Ecto neural progenitor cell (in vitro differentiated cells): ENCODE measurements around the gene UBXN7.
"Not testable (repeated sequence)": the region's sequence is repeated elsewhere in the genome, so short reads cannot be mapped to it uniquely, and the experiment has no call there.

ENCODE experiments used
- DNase-seq: peaks from one replicate; pipeline ENCODE4 v3.0.0-alpha.2; 2018; ENCODE audit warnings: low spot score

Gene UBXN7

GRCh38 chr3:196316799-196317686, 115.2 kb downstream of the UBXN7 start:
- not testable (repeated sequence) for DNase-seq

DNA sequence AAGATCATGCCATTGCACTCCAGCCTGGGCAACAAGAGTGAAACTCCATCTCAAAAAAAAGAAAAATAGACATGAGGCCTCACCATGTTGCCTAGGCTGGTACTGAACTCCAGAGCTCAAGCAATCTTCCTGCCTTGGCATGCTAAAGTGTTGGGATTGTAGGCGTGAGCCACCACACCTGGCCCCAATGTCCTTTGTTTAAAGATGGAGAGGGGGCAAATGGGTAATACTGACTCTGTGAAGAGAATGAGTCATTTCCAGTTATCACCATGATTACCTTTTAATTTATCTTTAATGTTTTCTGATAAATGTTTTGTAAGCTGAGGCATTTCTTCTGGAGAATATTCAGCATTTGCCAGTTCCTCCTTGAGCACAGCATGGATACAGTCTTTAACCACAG, 116.4 kb downstream of the UBXN7 start:
- DNase-seq, result no peak

GRCh38 chr3:196314597-196314996, 117.6 kb downstream of the UBXN7 start:
- DNase-seq, result no peak

DNA sequence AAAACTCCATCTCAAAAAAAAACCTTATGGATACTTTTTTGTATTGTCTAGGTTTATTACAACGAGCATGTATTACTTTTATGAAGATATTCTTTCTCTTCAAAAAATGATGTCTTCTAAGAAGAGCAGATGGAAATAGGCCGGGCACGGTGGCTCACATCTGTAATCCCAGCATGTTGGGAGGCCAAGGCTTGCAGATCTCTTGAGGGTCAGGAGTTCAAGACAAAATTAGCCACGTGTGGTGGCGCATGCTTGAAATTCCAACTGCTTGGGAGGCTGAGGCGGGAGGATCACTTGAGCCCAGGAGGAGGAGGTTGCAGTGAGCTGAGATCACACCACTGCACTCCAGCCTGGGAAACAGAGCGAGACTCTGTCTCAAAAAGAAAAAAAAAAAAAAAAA, 118.1 kb downstream of the UBXN7 start:
- not testable (repeated sequence) for DNase-seq

DNA sequence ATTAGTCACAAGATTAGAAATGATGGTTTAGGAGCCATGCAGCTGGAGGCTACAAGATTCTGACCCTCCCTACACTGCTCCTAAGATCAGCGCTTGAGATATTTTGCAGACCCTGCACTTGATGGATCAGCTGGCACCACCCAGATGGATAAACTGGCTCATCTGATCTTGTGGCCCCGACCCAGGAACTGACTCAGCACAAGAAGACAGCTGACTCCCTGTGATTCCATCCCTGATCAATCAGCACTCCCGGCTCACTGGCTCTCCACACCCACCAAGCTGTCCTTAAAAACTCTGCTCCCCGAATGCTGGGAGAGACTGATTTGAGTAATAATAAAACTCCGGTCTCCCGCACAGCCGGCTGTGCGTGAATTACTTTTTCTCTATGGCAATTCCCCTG, 129.3 kb downstream of the UBXN7 start:
- not testable (repeated sequence) for DNase-seq

GRCh38 chr3:196302551-196302950, 129.7 kb downstream of the UBXN7 start:
- DNase-seq, result not testable (repeated sequence)

- DNase-seq, result no peak
Measured at GRCh38 chr3:196298521-196298920, 133.7 kb downstream of the UBXN7 start.
